Measurements from ENCODE around the gene STXBP5.

- TF ChIP-seq CTCF (IDR thresholded peaks at IDR 0.05) (no peak), EP300 (IDR thresholded peaks at IDR 0.05) (no peak)
Measured at GRCh38 chr6:147390909-147391536, 186.8 kb downstream of the STXBP5 start.

Measured in ovary (tissue), 3 donors.